Activated naive CD4-positive, alpha-beta T cell treated with Interleukin-2 at 50 U/mL for 16 hours (primary cell): ENCODE data around the gene PIK3R5.
A peak's percentile ranks its signal among the peaks of the same experiment; 100 is the strongest.

Source experiments
- DNase-seq: peaks from one replicate; pipeline ENCODE4 v3.0.0-alpha.2; 2020

The PIK3R5 gene

DNA sequence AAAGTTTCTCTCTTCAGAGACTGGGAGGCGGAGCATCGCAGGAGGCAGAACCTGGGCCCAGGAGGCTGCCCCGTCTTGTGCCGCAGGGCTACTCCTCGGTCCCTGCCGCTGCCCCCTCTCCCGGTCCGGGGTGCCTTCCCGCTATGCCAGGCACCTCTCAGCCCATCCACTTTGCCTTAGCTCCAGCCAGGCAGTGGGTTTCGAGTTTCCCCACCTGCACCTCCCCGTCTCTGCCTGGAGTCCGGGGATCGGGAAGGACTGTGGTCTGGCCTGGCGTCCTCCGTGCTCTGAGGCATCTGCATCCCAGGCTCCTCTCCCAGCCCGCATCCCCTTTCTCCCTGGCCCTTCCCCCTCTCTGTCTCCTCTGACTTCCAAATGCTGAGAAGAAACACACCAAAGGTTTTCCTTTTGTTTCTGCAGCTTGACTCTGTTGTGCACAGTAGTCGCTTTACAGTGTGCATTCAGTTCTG is 71.3 kb downstream of the PIK3R5 start:
- no peak for DNase-seq

DNA sequence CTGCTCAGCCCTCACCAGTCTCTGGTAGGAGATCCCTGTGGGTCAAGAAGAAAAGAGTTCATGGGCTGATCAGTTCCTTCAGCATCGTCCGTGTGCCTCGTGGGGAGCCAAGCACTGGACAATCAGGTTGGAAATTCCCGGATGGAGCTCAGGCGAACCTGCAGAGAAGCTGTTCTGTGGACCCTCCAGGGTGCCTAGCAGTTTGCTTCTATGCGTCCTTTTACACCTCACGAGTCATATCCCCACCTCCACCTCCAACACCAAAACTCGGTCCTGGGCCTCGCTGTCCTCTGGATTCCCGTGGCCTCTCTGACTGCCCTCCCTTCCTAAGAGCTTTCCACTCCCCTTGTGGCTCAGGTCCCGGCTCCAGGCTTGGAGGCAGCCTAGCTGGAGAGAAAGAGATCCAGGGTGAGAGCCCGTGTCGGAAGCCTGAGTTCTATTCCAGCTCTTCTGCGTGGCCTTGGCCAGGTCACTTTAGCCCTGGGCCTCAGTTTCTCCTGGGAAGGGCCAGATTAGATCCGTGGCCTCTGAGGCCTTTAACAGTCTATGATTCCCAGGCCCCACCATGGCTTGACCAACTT is 71.8 kb downstream of the PIK3R5 start:
- no peak for DNase-seq

DNA sequence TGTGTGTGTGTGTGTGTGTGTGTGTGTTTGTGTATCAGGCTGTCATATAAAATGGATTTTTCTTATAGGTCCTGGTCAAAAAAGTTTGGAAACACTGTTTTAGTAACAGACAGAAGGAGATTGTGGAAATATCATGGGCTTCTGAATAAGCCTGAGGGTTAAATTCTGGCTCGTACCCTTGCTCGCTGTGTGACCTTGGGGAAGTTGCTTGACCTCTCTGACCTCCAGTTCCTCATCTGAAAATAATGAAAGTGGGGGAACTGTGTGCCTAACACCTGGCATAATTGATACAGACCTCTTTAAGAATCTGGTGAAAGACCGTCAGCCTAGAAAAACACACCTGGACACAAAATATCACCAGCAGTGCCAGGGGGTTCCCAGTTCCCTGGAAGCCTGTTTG is 72.4 kb downstream of the PIK3R5 start:
- DNase-seq: no peak

DNA sequence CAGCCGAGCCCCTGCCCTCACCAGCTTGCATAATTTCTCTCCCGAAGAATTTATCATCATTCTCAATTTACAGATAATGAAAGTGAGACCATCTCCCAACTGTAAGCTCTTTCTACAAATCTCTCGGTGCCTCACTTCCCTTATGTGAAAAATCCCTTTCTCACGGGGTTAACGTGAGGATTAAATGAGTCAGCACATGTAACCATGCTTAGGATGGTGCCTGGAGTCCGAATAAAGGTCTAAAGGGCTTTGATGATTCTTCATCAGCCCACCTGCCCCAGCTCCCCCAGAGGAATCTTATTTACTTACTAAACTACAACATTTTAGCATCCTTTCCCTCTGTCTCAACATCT is 73.2 kb downstream of the PIK3R5 start:
- DNase-seq: no peak

GRCh38 chr17:8890671-8891070 is 74.8 kb downstream of the PIK3R5 start:
- no peak for DNase-seq

DNA sequence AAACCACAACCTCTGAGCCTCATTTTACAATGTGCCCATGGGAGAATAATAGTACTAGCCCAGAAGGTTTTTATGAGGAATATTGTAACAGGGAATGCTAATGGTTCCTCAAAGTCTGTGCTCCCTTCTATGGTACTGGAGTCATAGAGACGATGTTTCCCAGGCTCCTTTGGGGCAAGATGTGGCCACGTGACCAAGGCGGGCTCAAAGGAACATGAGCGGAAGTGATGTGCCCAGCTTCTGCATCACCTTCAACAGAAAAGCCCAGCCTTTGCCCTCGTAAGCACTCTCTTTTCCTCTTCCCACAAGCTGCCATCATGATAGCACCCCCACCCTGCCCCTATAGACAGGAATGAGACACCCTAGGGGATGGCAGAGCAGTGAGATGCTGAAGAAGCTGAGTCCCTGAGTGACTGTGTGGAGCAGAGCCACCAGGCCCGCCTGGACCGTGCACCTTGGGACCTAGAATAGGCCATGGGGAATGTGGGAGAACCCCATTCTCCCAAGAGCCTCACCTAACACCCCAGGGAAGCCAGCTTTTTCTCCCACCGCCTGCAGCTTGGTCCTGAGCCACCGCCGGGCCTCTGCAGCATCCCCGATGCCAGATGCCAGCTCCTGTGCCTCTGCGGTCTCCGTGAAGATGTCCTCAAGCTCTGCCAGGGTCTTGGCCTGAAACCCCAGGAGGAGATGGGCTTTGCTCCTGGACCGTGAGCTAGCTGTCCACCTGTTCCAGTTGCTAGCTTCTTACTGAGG is 75.9 kb downstream of the PIK3R5 start:
- no peak for DNase-seq

- no peak for DNase-seq
Observed at GRCh38 chr17:8888704-8889302, 76.7 kb downstream of the PIK3R5 start.

DNA sequence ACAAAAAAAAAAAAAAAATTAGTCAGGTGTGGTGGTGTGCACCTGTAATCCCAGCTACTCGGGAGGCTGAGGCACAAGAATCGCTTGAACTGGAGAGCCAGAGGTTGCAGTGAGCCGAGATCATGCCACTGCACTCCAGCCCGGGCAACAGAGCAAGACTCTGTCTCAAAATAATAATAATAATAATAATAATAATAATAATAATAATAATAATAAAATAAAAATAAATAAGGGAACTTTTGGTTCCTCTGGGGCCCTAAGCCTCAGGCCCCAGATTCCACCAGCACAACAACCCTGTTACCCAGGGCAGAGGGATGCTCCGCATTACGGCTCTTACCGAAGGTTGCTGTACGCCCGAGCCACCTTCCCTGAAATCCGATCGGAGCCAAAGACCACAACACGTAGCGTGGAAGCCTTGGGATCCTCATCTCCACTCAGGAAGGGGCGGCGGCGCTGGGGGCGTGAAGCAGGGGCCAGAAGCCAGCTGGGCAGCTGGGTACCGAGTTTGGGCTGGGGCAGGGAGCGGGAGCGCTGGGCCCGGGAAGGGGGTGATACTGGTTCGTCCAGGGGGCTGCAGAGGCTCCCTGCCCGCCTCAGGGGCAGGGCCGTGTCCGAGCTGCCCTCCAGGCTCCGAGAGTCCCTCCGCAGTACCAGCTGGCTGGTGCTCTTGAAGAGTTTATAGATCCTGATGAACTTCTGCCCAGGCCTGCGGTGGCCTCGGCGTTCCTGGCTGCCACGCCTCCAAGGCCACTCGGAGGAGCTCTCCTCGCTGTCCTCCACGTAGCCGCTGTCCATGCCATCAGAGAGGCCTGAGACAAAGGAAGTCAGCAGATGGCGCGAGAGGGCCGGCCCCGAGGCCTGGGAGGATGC is 77.4 kb downstream of the PIK3R5 start:
- no peak for DNase-seq

- no peak for DNase-seq
Observed at GRCh38 chr17:8887301-8887700, 78.2 kb downstream of the PIK3R5 start.

DNA sequence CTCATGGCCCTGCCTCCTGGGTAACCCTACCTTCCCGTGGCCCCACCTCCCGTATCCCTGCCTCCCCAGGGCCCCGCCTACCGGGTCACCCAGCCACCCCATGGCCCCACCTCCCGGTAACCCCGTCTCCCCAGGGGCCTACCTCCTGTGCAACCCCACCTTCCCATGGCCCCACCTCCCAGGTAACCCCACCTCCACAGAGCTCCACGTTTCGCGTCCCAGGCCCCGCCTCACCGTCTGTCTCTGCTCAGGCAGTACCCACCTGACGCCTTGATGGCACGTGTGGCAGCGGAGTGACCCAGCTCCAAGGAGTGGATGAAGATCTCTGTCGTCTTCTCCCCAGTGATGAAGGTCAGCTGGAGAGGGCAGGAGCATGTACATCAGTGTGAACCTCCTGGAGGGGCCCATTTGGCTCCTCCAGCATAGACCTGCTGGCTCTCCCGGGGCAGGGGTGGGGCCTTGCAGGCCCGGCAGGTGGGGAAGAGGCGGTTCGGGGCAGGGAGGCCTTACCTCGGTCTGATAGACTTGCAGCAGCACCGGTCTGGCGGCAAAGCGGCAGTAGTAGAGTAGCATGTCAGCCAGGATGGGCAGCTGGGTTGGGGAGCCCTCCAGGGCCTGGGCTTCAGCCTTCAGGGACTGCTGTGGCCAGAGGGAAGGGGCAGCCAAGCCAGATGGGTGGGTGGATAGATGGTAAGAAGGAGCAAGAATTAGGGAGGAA is 79.4 kb downstream of the PIK3R5 start:
- no peak for DNase-seq

- peak; percentile 54 for DNase-seq
Observed at GRCh38 chr17:8885163-8885966, 80.1 kb downstream of the PIK3R5 start.

GRCh38 chr17:8884336-8884990 is 81.0 kb downstream of the PIK3R5 start:
- no peak for DNase-seq

GRCh38 chr17:8883353-8883752 is 82.2 kb downstream of the PIK3R5 start:
- DNase-seq: no peak

- DNase-seq: no peak
Observed at GRCh38 chr17:8881606-8882005, 83.9 kb downstream of the PIK3R5 start.

- DNase-seq: no peak
Observed at GRCh38 chr17:8880466-8880865, 85.0 kb downstream of the PIK3R5 start.

GRCh38 chr17:8879410-8879809 is 86.1 kb downstream of the PIK3R5 start:
- no peak for DNase-seq

DNA sequence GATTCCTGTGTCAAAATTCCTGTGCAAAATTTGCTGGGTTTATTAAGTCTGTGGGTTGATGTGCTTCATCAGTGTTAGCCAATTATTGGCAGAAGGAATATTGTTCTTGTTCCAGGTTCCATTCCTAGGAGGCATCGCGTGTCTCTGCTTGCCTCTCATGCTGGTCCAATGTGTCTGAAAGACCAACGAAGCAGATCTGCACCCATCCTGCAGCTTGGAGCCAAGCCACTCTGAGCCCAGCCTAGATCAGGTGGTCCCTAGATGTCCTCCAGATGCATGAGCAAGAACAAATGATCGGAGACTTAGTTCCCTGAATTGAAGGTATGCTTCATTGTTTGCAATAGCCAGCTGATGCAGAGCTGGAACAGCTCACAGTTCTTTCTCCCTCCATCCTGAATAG is 87.5 kb downstream of the PIK3R5 start:
- DNase-seq: no peak

DNA sequence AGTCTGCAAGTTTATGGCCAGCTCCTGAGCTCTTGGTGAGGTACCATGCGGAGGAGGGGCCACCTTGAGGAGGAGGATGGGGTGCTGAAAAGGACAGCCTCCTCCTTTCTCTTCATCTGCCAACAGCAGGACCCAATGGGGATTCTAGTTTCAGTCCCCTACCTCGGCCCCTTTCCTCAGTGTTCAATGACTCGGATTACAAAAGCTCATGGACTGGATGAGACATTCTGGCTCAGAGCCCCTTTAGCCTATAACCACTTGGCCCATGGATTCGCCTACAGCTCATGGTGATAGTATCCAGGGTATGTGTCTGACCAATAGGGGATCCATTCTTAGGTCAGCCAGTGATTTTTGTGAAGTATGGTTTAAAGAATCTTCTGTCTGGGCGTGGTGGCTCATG is 89.5 kb downstream of the PIK3R5 start:
- no peak for DNase-seq

- DNase-seq: no peak
Observed at GRCh38 chr17:8875436-8875835, 90.1 kb downstream of the PIK3R5 start.

DNA sequence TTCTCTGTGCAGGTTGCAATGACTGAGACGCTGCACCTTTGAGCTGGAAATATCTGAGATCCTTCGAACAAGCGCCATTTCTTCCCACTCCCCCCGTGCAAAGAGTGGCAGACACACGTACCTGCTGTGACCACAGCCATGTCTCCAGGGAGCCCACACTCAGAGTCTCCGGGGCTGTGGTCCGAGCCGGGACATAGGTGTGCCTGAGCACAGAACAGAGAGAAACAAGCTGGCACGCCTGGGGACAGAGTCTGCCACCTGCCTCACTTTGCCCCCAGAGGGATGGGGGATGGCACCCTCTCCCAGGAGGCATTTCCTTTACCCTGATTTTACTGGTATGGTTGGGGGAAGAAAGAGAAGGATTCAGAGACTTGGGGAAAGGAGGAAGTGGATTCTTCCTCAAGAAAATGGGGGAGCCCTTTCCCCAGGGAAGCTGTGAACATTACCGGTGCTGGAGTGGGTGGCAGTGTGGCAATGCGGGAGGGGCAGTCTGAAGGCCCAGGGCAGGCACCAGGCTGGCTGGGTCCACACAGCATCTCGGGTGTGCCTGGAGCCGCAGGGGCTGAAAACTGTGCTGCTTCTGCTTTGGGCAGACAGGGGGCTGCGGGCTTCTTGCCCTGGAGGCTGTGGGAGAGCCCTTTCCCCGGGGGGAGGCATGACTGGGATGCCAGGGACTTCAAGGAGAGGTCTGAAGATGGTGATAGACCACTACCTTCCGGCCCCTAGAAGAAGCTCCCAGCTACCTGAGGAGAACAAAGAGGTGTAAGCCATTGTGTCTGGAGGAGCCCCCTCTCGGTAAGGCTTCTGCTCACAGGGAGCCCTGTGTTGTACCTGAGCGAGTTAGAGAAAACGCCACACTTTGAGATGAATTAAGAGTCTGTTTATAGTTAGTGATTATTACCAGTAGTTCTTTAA is 91.4 kb downstream of the PIK3R5 start:
- no peak for DNase-seq
